GM18867 (cell line): ENCODE results near the gene UNC13B.
"Not testable (repeated sequence)": the region's sequence is repeated elsewhere in the genome, so short reads cannot be mapped to it uniquely, and the experiment has no call there.

Source experiments
- ATAC-seq: cut with Tn5 transposase; IDR thresholded peaks from one replicate; pipeline ENCODE4 v1.9.1; 2021; ENCODE audit warnings: mild to moderate bottlenecking, moderate library complexity; ENCODE audit not compliant: unreplicated experiment

UNC13B gene

GRCh38 chr9:35364817-35365585 lies 203.2 kb downstream of the UNC13B start:
- no peak for ATAC-seq

- no peak for ATAC-seq
Measured at GRCh38 chr9:35366627-35367026, 204.8 kb downstream of the UNC13B start.

- no peak for ATAC-seq
Measured at GRCh38 chr9:35367451-35367850, 205.6 kb downstream of the UNC13B start.

DNA sequence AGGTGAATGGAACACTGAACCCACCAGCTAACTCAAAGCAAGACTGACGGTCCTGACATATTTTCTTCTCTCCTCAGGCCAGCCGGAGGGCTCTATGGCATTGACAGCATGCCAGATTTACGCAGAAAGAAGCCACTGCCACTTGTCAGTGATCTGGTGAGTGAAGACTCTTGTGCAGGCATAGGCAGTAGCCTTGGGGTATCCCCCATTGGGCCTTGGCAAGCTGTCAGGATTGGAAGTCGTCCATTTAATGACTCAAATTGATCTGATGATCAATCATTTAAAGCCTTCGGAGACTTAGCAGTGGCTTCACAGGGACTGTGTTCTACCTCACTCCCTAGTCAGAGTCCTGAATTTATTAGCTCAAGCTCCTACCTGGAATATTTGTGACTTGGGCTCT lies 208.4 kb downstream of the UNC13B start:
- ATAC-seq, result no peak

DNA sequence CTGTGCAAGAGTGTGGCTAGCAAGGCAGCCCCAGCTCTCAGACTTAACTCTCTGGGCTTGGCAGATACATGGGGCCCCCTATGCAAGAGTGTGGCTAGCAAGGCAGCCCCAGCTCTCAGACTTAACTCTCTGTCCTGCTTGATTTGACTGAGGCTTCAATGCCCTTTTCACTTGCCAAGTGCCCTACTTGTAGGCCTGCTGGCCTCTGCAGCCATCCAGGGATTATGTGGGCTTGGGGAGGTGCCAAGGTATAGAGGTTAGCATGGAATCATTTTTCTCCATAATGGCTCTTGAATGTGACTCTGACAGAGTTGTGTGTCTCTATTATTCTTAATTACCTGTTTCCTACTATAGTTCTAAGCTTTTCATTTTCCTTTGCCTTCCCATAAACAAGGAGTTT lies 212.6 kb downstream of the UNC13B start:
- no peak for ATAC-seq

GRCh38 chr9:35374910-35375309 lies 213.1 kb downstream of the UNC13B start:
- no peak for ATAC-seq

- ATAC-seq, result no peak
Measured at GRCh38 chr9:35380039-35380438, 218.2 kb downstream of the UNC13B start.

DNA sequence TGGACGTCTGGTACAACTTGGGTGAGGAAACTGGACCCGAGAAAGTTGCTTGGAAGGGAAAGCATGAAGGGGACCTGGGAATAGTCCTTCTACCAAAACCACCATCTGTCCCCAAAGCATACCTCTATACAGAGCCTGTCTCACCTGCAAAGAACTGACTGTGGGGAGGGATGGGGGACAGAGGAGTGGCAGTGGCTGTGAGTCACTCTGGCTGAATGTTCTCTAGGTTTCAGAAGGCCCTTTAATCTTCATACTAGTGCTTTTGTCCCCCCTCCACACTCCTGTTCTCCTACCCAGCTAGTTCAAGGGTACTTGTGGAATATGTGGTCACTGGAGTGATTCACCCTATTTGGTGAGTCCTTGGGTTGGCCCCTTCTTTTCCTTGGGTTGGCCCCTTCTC lies 218.8 kb downstream of the UNC13B start:
- ATAC-seq, result no peak

- ATAC-seq, result no peak
Measured at GRCh38 chr9:35385042-35385441, 223.2 kb downstream of the UNC13B start.

DNA sequence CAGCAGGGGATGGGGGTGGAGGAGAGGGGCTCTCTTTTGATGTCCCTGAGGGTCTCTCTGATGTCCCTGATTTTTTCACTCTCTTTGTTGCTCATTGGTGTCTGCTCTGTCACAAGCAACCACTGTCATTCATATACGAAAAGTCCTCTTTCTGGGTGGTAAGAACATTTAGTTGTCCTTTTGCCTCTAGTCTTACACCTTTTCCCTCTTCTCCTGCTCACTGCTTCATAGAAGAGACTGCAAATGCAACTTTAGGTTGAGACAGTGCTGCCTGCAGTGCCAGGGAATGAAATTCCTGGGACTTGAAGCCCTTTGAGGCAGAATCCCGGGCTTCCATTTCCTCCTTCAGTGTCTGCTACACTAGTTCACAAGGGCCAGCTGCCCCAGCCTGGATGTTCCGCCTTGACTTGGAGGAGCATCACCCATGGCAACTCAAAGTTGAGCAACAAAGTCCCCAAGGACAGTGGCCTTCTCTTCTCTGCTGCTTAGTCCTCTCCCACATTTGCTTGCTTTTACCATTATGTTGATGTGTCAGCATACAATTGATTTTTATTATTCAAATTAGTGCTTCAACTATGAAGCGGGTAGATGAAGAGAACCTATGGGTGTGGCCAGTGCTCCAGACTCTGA lies 233.4 kb downstream of the UNC13B start:
- ATAC-seq, result no peak

- no peak for ATAC-seq
Measured at GRCh38 chr9:35395706-35396101, 233.9 kb downstream of the UNC13B start.

GRCh38 chr9:35396560-35397215 lies 234.9 kb downstream of the UNC13B start:
- ATAC-seq, result no peak

- ATAC-seq, result no peak
Measured at GRCh38 chr9:35397216-35397698, 235.4 kb downstream of the UNC13B start.

GRCh38 chr9:35397923-35398322 lies 236.1 kb downstream of the UNC13B start:
- ATAC-seq, result no peak

DNA sequence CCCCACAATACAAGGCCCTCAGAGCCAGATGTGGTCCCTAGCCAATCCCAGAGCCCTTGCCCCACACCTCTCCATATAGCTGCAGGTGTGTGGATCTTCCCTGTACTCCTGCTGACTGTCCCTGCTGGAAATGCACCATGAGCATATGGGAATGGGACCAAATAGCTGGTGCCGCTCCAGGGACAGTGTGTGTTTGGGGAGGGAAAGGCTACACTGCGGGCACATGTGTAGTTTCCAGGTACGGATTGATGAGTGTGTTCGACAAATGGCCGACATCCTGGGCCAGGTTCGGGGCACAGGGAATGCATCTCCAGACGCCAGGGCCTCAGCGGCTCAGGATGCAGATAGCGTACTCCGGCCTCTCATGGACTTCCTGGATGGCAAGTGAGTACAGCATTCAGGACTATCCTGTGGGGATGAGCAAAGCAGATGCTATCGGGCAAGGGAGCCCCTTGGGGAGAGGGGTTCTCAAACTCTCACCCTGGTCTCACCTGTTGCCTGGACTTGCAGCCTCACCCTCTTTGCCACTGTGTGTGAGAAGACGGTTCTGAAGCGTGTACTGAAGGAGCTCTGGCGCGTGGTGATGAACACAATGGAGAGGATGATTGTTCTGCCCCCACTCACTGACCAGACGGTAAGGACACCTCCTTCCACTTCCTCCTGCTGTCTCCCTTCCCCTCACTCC lies 237.0 kb downstream of the UNC13B start:
- ATAC-seq, result no peak

GRCh38 chr9:35404865-35405264 lies 243.1 kb downstream of the UNC13B start:
- ATAC-seq, result no peak

- no peak for ATAC-seq
Measured at GRCh38 chr9:35406183-35406959, 244.6 kb downstream of the UNC13B start.

DNA sequence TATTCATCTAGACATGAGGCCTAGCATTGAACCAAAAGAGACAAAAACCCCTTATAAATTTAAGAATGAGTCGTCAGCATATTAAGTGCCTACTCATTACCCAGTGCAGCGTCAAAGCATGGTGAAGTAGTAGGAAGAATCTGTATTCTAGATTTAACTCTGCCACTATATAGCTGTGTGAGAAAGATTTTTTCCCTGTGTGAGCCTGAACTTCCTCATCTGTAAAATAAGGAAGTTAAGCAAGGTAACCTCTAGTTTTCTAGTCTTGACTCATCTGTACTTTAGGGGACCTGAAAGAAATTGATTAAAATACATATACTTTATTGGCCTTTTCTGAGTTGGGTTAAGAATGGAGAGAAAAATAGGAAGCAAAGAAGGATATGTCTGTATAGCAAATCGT lies 246.0 kb downstream of the UNC13B start:
- no peak for ATAC-seq

DNA sequence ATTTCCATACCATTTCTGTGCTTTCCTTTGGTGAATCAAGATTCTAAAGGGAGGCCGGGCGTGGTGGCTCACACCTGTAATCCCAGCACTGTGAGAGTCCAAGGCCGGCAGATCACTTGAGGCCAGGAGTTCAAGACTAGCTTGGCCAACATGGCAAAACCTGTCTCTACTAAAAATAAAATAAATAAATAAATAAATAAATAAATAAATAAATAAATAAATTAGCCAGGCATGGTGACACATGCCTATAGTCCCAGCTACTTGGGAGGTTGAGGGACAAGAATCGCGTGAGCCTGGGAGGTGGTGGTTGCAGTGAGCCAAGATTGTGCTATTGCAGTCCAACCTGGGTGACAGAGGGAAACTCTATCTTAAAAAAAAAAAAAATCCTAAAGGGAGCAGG lies 247.6 kb downstream of the UNC13B start:
- ATAC-seq, result not testable (repeated sequence)

DNA sequence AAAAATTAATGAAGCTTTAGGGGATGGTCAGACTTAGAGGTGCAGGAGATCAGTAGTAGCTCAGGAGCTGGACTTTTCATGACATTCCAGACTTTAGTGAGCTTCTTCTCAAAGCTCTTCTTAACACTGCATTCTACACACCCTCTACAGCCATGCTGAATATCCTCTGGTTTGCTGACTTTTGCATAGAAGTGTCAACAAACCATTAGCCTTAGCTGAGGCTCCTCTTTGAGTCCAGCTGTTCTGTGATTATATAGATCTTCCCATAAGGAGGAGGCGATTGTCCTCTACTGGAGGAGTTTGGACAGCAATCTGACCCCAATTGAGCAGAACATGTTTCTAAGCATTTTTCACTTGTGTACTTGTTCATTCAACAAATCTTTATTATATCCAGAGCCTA lies 253.1 kb downstream of the UNC13B start:
- no peak for ATAC-seq
